Suprapubic skin (tissue), 4 donors: Measurements from ENCODE around the gene CFAP99.

Experiments
- EP300 ChIP-seq: sonication (generic); formaldehyde crosslinking; IDR thresholded peaks from one replicate; pipeline ENCODE4 v1.6.1; 2017; ENCODE audit warnings: antibody characterized with exemption
- POLR2A ChIP-seq, 2 donors: fragments of 450-650 bp; IDR thresholded peaks; one replicate each; pipeline ENCODE4 v1.6.1; 2017; ENCODE audit warnings: antibody characterized with exemption in 2 of 2, mild to moderate bottlenecking in 2 of 2, moderate library complexity in 2 of 2
- POLR2AphosphoS5 ChIP-seq, 3 donors: sonication (generic); formaldehyde crosslinking; IDR thresholded peaks; one replicate each; pipeline ENCODE4 v1.6.1; 2017; ENCODE audit warnings: antibody characterized with exemption in 3 of 3
- TF ChIP-seq, protein P1 (sequence below), 2 donors: fragments of 200-600 bp in 1 of 2; fragments of 450-650 bp in 1 of 2; sonication (generic) in 1 of 2; IDR thresholded peaks; one replicate each; pipeline ENCODE4 v1.5.1; 2016 to 2019; ENCODE audit warnings: antibody characterized with exemption in 2 of 2, mild to moderate bottlenecking in 1 of 2, moderate library complexity in 1 of 2

- TF ChIP-seq, protein P1, sequence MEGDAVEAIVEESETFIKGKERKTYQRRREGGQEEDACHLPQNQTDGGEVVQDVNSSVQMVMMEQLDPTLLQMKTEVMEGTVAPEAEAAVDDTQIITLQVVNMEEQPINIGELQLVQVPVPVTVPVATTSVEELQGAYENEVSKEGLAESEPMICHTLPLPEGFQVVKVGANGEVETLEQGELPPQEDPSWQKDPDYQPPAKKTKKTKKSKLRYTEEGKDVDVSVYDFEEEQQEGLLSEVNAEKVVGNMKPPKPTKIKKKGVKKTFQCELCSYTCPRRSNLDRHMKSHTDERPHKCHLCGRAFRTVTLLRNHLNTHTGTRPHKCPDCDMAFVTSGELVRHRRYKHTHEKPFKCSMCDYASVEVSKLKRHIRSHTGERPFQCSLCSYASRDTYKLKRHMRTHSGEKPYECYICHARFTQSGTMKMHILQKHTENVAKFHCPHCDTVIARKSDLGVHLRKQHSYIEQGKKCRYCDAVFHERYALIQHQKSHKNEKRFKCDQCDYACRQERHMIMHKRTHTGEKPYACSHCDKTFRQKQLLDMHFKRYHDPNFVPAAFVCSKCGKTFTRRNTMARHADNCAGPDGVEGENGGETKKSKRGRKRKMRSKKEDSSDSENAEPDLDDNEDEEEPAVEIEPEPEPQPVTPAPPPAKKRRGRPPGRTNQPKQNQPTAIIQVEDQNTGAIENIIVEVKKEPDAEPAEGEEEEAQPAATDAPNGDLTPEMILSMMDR (IDR thresholded peaks at IDR 0.05) = no peak
- TF ChIP-seq EP300 = no peak
- TF ChIP-seq POLR2AphosphoS5 (IDR thresholded peaks at IDR 0.05) = no peak
- no peak for TF ChIP-seq POLR2A (IDR thresholded peaks at IDR 0.05)
These were observed 15.7 kb downstream of the CFAP99 start for GRCh38 chr4:2434420-2434819.
